HG02938 (cell line): ENCODE measurements around the gene ATP10A.
"Not testable (repeated sequence)": the region's sequence is repeated elsewhere in the genome, so short reads cannot be mapped to it uniquely, and the experiment has no call there.

Source experiments
- ATAC-seq: cut with Tn5 transposase; IDR thresholded peaks from one replicate; pipeline ENCODE4 v1.9.1; 2021; ENCODE audit warnings: mild to moderate bottlenecking, moderate library complexity; ENCODE audit not compliant: unreplicated experiment

The ATP10A gene

DNA sequence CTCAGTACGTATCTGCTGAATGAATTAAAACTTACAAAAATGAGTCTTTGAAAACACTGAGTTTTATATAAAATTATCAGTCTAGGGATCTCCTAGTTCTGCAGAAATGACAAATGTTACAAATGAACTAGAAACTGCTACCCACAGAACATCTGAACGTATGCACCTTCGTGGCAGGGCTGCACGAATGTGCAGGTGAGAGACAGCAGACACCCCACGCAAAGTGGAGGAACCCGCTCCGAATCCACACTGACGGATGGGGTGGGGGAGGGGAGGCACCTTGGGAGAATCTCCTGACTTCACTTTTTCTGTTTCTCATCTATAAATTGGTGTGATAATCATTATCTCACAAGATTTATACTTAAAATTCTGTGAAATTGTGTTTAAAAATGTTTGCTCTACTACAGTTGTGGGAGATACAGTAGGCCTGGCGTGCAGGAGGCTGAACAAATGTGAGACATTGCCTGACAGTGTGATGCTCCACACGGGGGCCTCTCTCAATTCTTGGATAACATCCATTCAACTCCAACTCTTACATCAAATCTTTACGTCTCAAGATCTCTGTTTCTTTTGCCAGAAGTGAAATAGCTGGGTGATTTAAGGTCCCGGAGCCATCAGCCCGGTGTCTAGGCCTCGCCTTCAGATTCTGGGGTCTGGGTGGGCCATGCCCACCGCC, 86.9 kb downstream of the ATP10A start:
- no peak for ATAC-seq

DNA sequence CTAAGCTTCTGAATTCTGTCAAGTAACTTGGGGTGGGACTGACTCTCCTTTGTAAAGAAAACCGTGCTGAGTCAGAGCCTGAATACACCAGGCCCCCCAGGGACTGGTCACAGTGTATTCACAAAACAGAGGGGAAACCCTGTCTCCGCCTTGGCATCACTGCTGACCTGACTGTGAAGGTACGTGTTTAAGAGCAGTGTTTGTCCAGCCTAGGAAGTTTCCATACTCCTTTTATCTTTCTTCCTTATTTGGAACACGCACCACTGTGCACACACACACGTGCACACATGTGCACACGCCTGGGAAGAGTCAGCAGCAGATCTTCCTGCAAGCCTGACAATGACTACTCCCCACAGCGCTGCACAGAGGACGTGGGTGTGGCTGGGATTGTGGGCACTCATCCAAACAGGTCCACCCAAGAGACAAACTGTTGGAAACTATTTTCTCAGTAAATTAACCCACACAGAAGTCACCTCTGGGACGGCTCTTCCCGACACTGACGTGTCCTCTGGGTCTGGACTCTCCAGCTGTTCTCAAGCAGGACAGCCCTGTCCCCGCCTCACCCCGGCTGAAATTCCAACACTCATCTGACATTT, 87.7 kb downstream of the ATP10A start:
- ATAC-seq = peak; percentile 83

DNA sequence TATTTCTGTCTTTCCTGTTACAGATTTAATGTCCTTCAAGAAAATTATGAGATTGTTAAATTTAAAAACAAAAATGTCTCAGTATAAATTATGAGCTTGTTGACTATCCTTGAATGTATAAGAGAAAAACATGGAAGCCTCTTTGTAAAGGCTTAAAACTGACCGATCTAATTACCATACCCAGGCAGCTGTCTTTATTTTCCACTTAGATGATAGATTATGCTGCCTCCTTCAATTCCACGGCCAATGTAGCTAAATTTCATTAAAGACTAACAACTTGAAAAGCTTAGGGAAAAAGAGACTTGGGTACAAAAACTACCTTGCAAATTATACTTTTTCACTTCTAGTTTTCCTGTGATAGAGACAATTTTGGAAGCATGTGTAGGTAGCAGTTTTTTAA, 88.3 kb downstream of the ATP10A start:
- no peak for ATAC-seq

DNA sequence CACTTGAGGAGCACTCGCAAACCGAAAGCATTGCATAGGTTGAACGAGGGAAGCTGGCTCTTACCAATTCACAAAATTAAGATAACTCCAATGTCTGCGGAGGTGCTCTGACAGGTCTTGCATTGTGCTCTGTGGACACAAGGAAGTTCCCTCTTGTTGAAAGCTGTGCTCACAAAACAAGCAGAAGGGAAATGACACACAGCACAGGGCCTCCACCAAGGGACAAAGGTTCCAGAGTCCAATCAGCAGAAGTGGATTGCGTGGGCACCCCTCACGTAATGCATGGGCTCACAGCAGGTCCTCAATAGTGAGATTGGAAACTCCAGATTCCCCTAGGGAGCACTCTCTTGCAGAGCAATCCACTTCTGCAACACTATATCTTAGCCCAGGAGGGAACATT, 89.9 kb downstream of the ATP10A start:
- ATAC-seq = no peak

DNA sequence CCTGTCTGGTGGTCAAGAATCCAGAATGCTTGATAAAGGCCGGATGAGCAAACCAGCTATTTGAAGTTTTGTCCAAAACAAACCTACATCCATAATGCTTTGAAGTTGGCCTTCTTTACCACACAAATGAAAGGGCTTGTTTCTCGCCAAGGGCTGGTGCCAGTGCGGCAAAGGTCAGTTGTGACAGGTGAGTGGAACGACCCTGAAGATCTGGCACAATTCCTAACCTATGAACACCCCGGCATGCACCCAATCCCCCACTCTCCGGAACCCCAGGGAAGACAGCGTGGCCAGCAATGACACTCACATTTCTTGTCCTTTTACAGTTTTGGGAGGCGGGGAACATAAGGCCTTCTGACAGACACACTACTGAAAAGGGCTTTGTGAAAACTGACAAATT, 90.6 kb downstream of the ATP10A start:
- no peak for ATAC-seq

DNA sequence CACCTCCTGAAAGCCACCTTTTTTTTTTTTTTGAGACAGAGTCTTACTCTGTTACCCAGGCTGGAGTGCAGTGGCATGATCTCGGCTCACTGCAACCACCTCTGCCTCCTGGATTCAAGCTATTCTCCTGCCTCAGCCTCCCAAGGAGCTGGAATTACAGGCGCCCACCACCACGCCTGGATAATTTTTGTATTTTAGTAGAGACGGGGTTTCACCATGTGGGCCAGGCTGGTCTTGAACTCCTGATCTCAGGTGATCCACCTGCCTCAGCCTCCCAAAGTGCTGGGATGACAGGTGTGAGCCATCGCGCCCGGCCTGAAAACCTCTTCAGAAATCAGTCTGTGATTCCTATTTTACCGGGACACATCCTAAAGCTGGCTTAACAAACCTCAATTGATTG, 91.4 kb downstream of the ATP10A start:
- ATAC-seq = not testable (repeated sequence)

DNA sequence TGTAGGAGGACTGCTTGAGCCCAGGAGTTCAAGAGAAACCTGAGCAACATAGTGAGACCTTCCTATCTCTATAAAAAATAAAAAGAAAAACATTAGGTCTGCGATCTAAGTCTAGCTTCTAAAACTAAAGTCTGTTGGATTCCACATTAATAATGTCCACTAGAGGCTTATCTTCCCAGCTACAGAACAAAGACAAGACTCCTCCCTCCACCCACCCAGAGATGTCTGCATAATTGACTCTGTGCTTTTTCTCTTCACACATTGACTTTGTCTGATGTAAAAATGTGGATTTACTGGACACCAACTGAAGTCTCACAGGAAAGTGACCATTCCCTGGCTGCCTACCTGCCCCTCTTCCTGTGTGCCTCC, 91.8 kb downstream of the ATP10A start:
- no peak for ATAC-seq

DNA sequence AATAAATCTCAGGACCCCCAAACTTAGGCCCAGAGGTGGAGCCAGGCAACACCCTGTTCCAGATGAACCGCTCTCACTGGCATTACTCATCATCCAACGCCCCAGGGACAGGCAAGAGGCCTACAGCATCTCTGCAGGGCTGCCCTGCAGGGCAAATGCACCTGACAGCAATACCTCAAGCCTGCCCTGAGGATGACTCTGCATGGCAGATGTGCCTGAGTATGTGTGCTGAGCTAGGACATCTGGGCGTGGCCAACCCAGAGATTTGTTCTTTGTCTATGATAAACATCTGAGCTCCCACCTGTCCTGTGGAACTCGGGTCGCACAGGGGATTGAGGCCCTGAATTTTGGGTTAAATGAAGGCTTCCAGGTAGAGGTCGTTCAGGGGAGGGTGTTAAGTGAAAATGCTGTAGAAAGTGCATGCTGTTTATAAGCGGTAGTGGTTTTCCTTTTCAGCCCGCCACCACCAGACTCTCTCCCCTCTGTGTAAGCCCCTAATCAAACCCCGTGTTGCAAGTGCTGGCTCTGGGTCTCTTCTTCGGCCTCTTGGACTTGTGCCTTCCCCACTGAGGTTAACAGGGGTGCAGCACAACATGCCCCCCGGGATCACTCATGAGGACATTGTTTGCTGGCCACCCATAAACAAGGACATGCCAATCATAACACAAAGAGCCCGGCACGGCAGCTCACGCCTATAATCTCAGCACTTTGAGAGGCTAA, 92.3 kb downstream of the ATP10A start:
- no peak for ATAC-seq

DNA sequence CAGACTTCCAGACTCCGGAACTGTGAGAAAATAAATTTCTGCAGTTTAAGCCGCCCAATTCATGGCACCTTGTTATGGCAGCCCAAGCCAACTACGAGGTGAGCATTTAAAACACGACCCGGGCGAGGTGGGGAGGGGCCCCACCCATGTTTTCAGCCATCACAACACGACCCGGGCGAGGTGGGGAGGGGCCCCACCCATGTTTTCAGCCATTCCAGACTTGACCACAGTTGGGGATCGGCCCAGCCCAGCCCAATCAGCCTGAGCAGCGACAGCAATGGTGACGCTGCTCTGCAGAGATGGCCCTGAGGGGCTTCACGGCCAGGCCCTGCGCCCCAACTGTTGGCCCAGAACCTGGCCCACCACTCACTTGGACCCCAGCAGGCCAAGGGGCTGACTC, 93.1 kb downstream of the ATP10A start:
- ATAC-seq = no peak

DNA sequence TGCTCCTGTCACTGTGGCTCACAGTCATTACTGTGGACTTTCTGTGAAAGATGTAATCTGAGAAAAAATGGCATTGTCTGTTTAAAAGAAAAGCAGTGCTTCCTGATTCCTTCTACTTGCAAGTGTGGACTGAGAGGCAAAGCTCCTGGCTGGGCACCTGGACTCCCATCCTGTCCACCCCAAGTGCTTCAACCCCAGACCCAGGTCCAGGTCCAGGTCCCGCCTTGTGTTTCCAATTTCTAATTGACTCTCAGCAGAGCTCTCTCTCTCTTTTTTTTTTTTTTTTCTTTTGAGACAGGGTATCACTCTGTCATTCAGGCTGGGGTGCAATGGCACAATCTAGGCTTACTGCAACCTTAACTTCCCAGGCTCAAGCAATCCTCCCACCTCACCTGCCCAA, 94.9 kb downstream of the ATP10A start:
- no peak for ATAC-seq

DNA sequence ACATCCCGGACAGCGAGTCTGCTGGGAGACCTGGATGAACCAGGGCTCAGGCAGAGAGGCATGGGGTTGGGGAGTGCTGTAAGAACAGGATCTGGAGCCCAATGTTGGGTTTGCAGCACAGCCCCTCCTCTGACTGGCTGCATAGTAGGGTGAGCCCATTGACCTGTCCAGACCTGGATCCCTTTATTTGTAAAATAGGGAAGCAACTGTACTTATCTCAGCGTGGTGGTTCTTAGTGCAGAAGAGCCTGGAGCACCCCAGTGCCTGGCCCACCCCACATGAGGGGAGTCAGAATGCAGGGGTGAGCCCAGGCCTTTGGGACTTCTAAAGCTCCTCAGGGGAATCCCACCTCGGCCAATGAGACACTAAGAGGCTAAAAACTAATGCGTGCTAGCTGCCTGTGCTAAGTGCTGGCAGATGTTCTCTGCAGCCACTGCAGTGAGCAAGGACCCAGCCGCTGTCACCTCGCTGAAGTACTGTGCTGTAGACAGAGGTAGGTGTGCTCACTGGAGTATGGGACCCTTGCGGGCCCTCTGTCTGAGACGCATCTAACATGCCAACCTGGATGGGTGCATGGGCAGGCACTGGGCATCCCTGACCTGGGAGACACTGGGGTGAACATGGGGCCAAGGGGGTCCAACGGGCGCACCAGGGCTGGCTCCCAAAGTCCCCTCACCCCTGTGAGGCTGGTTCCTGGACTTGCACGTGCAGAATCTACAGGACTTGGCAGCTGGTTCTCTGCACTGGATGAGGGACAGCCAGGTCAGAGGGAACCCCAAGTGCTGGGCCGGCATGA, 95.6 kb downstream of the ATP10A start:
- no peak for ATAC-seq

DNA sequence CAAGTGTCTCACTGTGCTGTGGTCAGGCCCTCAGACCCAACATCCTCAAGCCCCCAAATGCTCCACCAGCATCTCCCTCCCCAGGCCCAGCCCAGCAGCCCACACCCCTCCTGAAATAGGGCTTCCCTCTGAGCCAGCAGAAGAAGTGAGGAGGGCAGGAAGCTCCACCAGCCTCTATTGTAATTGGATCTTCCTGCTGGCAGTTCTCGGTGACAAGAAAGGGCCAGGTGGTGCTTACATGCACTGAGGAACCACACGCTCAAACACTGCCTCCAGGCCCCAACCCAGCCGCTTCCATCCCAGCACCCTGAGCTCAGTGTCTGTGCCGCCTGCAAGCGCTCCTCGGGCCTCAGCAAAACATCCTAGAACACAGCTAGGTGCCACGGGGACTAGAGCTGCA, 96.7 kb downstream of the ATP10A start:
- ATAC-seq = no peak

DNA sequence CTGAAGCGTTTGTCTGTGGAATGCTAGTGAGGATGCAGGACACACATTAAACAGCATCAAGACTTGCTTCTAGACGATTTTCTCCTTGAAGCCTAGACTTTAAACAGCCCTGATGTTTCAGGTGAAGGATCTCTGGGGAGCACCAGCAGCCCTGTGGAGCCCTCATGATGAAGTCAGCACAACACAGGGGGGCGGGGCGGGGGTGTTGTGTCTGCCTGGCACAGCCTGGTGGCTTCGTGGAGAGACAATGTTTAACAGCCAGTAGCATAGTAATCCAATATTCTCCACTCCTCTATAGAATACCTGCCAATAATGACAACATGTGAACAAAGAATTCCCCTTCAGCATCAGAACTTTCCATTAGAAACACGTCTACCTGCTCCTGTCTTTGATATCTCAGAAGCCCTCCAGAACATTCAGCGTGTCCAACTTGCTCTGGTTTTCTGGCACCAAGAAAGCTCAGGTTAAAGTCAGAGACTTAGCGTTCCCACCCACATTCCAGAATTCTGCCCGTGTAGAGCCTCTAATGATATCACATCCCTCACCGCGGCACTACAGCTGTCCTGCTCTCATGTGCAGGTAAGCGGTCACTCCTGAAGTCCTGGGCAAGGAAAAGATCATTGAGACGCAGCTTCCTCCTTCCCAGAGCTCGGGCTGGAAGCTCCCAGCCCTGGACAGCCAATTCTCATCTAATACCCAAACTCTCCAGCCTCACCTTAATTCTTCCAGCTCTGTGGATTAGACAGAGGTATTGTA, 98.0 kb downstream of the ATP10A start:
- no peak for ATAC-seq

DNA sequence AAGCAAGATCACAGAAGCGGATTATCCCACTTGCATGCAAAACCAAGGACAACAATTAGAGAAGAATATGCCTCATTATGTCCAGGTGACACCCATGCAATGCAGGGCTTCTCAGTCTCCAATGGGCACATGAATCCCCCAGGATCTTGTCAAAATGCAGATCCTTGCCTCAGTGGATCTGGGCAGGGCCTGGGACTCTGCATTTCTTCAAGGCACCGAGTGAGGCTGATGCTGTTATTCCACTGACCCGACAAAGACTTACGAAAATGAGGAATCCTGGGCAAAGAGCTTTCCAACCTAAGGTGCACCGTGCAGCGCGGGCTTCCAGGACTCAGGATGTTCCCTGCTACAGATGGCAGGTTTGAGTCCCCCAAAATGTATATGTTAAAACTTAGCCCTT, 99.2 kb downstream of the ATP10A start:
- ATAC-seq = no peak

DNA sequence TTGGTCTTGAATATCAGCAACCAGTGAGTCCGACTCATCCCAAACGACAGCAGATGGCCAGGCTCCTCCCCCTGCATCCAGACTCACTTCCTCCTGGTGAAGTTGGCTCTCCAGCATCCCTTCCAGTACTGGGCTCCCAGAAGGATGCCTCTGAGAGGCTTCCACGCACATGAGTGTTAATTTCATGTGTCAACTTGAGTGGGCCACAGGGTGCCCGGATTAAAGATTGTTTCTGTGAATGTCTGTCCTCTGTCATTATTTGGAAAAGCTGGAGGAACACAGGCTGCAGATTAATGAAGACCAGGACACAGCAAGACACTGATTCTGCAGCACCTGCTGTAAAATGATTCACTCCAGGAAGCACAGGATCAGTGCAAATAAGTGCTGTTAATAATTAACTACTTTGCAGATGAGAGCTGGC, 99.8 kb downstream of the ATP10A start:
- no peak for ATAC-seq

DNA sequence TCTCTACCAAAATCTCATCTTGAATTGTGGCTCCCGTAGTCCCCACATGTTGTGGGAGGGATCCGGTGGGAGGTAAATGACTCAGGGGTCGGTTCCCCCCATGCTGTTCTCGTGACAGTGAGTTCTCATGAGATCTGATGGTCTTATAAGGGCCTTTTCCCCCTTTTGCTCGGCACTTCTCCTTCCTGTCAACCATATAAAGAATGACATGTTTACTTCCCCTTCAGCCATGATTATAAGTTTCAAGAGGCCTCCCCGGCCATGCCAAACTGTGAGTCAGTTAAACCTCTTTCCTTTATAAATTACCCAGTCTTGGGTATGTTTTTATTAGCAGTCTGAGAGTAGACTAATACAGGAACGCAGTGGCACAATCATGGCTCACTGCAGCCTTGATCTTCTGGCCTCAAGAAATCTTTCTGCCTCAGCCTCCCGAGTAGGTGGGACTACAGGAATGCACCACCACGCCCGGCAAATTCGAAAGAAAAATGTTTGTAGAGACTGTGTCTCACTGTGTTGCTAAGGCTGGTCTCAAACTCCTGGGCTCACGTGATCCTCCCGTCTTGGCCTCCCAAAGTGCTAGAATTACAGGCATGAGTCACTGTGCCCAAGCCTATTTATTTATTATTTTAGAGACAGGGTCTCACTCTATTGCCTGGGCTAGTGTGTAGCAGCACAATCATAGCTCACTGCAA, 101.0 kb downstream of the ATP10A start:
- no peak for ATAC-seq

DNA sequence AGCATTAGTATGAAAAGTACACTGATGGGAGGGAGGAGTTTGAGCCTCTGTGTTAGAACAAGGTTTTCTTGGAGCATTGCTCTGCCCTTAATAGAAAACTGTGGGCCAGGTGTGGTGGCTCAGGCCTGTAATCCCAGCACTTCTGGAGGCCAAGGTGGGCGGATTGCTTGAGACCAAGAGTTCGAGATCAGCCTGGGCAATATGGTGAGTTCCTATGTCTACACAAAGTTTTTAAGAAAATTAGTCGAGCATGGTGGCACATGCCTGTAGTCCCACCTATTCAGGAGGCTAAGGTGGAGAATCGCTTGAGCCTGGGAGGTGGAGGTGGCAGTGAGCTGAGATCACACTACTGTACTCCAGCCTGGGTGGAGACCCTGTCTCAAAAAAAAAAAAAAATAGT, 103.7 kb downstream of the ATP10A start:
- ATAC-seq = no peak

DNA sequence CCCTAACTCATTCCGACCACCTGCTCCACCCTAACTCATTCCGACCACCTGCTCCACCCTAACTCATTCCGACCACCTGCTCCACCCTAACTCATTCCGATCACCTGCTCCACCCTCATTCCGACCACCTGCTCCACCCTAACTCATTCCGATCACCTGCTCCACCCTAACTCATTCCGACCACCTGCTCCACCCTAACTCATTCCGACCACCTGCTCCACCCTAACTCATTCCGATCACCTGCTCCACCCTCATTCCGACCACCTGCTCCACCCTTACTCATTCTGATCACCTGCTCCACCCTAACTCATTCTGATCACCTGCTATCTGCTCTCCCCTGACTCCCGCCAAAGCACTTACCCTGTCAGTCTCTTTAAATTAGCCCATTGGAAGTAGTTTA, 104.5 kb downstream of the ATP10A start:
- not testable (repeated sequence) for ATAC-seq

DNA sequence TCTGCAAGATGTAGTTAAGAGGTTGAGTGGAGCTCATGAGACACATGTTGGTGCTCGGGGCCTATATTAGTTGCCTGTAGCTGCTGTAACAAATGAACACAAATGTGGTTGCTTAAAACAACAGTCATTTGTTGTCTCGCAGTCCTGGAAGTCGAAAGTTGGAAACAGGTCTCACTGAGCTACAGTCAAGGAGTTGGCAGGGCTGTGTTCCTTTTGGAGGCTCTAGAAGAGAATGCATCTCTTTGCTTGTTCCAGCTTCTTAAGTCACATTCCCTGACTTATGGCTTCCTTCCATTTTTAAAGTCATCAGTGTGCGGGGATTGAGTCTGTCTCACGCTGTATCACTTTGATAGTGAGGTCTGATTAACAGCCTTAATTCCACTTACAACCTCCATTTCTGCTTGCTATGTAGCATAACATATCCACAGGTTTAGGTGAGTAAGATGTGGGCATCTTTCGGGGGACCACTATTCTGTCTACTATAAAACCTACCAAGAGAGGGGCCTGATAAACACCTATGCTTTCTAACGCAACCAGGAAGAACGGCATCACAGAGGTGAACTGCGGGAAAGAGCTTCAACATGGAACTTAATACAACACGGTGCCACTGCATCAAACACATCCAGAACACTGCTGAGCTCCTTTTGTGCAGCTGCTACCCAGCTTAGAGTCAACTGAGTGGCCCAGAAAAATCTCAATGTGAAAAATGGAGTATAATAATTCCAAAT, 119.4 kb downstream of the ATP10A start:
- ATAC-seq = no peak
